GM19025 (cell line): ENCODE data around the gene AQP1.

ENCODE experiments used
- ATAC-seq: cut with Tn5 transposase; IDR thresholded peaks from one replicate; pipeline ENCODE4 v1.9.1; 2021; ENCODE audit warnings: mild to moderate bottlenecking, low read depth, moderate library complexity; ENCODE audit not compliant: unreplicated experiment

The AQP1 gene

DNA sequence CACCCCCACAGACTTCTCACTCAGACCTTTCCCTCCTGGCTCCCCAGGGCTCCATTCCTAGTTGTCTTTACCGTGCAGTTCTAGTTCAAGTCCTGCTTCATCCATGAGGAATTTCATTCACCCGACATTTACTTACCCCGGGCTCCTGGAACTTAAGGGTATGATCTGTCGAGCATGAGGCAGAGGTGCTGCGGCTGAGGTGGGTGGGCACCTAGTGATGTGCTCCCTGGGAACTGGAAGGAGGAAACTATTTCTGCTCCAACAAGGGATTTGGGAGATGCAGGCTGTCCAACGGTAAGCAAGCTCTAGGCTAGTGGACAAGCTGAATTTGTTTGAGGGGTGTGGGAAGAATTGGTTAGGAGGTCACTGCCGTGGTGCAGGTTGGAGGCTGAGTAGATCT is 30.2 kb upstream of the AQP1 start:
- ATAC-seq: no peak

- no peak for ATAC-seq
These were observed 26.8 kb upstream of the AQP1 start for GRCh38 chr7:30884881-30885280.

- ATAC-seq: no peak
These were observed 25.0 kb upstream of the AQP1 start for GRCh38 chr7:30886608-30887011.

DNA sequence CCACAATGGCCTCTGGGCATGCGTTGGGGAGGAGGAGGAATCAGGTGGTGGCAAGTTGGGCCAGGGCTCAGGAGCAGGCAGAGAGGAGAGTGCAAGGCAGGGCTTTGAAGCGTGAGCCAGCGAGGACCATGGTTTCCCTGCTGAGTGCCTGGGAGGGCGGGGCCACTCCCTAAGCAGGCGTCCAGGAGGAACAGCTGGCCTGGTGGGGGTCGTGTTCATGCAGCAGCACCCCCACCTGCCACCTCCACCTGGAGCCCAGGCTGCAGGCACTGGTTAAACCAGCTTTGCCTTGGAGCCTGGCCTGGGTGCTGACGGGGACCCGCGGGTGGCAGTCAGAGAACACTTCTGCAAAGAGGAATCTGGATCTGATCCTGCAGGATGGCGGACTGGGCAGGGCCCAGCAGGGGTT is 24.2 kb upstream of the AQP1 start:
- no peak for ATAC-seq

DNA sequence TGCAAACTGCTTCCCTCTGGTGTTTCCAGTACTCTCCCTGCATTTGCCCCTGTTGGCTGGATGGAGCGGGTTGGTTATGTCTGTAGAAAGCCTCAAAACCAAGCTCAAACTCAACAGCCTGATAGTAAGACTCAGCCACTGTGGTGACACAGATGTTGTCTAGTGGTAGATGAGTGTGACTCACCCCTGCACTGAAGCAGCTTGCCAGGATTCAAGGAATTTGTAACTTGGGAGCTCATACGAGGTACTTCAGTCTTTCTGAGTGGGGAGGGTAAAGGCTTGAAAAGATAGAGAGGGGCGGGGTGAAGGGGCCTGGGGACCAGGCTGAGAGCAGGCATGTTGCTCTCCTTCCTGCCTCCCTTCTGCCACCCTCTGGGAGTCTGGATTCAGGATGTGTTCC is 22.9 kb upstream of the AQP1 start:
- ATAC-seq: no peak

DNA sequence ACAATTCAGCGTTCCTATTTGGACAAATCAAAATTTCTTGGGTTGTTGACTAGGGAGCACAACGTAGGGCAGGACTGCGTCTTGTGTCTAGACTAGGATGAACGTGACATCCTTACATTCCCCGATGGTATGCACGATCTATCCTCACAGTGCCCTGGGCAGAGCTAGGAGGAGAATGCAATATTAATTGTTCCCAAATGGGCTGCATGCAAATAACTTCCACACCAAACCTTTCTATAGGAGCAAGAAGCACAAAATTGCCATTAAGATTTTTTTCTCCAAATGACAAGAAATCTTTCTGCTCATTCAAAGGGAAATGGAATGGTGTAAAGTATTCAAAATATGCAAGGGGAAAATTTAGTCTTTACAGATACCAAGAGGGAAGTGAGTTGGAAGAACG is 21.4 kb upstream of the AQP1 start:
- no peak for ATAC-seq

DNA sequence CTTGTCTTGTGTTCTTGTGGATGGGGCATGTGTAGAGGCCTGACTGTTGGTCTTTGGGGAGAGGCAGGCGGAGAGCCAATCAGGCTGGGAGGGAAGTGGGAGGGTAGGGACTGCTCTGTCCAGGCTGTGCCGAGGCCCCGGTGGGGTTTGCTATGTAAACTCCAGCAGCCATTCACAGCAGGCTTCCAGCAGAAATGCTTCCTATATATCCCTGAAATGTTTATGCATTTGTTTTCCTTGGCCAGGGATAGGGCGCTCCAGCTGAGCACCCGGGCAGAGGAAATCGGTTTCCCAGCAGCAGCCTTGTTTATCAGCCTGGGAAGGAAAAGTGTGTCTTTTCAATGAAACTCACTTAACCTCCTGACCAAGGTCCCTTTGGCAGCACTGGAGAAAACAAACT is 18.3 kb upstream of the AQP1 start:
- ATAC-seq: no peak

GRCh38 chr7:30894009-30894408 is 17.6 kb upstream of the AQP1 start:
- no peak for ATAC-seq

DNA sequence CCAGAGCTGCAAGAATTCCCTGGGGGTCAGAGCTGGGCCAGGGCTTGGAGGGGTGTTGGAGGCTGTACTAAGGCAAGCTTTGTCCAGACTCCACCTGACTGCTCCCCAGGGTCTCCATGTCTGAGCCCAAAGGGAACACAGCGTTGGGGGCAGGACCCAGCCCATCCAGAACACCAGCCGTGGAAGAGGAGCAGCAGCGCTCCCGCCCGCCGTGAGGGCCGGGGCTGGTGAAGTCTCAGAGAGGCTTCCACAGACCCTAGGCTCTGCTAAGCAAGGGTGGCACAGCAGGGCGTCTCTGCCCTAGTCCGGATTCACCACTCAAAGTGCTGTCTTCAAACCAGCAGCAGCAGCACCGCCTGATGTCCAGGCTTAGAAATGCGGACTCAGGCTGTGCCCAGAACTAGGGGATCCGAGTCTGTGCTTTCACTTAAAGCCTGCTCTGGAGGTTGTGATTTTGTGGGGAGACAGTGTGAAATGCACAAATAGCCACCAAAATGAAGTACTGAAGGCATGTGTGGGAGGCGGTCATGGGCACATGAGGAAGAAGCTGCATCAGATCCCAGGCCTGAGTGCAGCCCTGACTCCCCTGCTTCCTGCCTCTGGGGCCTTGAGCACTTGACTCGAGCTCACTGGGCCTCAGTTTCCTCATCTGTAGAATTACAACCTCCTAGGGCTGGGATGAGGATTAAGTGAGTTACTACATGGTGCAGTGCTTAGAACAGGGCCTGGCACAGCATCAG is 16.6 kb upstream of the AQP1 start:
- no peak for ATAC-seq

DNA sequence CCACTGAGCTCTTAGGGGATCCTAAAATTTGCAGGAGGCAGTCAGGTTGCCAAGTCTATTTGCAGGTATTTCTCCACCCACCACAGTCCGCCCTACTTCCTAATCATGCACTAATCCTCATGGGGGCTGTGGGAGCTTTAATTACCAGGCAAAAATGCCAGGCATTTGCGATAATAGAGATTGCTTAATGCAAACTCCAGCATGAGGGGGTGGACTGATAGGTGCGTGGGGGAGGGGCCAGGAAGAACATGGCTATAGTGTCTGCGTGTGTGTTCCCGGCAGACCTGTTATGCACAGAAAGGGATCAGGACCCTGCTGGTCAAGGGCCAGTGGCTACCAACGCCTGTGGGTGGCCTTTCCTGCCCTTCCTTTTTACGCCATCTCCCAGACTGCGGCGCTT is 15.6 kb upstream of the AQP1 start:
- no peak for ATAC-seq

DNA sequence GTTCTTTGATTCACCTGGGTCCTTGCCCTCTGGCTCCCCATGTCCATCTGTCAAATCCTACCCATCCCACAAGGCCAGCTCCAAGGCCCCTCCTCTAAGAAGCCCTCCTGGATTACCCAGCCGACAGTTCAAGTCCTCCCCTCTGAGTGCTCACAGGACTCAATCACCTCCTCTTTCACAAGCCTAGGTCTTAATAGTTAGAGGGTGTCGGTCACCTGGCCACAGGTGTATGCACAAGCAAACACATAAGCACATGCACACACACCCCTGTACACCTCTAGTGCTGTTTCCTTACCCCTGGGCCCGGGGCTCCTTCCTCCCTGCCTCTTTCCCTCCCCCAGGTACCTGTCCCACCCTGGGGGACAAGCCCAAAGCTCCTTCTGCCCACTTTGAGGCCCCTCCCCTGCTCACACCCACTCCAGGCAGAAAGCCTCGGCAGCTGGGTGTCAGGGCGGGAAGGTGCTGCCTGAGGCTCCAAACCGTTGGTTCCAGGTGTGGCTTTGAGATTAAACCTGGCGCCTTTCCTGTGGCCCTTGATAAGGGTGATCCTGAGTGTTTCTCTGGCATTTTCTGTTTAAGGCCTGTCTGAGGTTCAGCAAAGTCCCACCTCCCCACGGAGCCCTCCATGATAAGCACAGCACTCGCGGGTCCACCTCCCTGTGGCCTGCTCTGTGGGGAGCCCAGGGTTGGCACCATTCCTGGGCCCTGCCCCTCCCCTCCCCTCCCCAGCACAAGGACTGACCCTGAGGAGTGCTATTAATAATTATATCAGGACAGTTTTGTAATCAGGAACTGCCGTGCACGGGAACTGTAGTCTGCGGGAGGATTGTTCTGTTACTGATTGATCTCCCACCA is 14.6 kb upstream of the AQP1 start:
- no peak for ATAC-seq

GRCh38 chr7:30897770-30898169 is 13.9 kb upstream of the AQP1 start:
- ATAC-seq: no peak

- ATAC-seq: no peak
These were observed 13.2 kb upstream of the AQP1 start for GRCh38 chr7:30898411-30898810.

DNA sequence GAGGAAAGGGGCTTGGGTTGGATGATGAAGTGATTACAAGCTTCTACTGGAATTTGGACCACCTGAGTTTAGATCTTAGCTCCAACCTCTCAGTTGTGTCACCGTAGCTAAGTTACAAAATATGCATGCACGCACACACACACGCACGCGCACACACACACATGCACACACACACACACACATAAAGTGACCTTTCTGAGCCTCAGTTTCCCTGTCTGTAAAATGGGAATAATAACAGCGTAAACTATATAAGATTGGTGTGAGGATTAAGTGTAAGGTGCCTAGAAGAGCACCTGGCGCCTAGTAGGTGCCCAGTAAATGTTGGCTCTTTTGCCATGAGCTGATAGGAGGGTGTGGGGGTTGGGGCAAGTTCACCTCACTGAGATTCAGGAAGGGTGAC is 12.6 kb upstream of the AQP1 start:
- no peak for ATAC-seq

DNA sequence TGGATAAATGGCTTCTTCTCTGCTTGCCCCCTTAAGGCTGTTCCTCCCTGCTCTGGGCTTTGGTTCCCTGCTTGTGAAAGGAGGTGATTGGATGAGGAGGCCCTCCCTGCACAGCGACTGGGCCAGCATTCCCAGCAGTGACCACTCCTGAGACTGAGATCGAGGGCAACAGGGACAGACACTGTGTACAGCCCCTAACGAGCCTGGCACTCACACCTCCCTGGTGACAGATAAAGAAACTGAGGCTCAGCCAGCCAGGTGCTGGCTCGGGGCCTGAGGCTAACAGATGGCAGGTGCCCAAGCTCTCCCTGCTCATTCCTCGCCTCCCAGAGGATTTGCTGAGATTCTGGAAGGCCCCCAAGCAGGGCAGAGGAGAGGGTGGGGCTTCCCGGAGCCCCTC is 12.0 kb upstream of the AQP1 start:
- no peak for ATAC-seq

- no peak for ATAC-seq
These were observed 11.6 kb upstream of the AQP1 start for GRCh38 chr7:30900053-30900452.

- no peak for ATAC-seq
These were observed 10.8 kb upstream of the AQP1 start for GRCh38 chr7:30900803-30901362.

GRCh38 chr7:30901856-30902255 is 9.8 kb upstream of the AQP1 start:
- ATAC-seq: no peak

DNA sequence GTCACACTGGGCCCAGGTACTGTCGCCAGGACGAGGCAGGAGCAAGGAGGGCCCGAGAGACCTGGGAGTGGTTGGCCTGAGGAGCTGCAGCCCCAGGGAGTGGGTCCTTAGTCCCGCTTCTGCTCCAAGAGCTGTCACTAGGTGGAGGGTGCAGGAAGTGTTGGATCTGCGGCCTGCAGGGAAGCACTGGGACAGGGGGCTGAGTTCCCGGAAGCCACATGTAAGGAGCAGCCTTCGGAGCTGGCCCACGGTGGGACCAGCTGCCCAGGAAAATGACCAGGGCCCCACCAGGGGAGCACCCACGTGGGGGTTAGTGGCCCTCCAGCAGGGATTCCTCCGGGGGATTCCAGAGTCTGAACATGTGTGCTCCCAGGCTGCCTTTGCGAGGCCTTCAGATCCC is 9.2 kb upstream of the AQP1 start:
- no peak for ATAC-seq

DNA sequence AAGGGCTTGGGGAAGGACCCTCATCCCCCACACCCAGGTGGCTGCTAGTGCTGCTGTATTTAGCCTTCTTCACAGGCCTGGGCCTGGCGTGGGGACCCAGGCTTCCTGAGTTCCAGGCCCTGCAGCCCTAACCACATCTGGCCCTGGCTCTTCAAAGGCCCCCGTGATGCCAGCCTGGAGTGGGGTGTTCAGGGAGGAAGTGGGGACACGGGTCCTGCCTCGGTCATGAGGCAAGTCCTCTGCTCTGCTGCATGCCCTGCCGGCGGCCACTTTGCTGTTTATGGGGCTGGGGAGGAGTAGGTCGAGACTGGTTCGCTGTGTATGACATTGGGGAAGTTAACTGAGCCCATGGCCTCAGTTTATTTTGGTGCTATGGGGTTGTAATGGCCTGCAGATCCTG is 8.5 kb upstream of the AQP1 start:
- no peak for ATAC-seq

DNA sequence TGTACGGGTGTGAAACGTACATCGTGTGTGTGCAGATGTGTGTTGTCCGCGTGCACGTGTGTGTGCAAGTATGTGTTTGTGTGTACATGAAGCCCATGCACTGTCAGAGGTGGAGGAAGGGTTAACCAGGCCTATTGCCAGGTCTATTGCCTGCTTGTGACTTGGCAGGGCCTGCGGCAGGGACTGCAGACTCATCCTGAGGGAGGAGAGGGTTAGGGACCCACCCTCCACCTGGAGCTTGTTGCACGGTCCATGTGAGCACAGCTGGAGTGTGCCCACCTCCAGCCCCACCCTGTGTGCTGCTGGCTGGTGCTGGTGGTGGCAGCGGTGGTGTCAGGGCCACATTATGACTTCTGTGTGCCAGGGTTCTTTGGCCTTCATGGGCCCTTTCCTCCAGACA is 7.1 kb upstream of the AQP1 start:
- ATAC-seq: no peak
